Activated effector memory CD4-positive, alpha-beta T cell treated with anti-CD3 and anti-CD28 coated beads, Interleukin-2, amount 50 U/mL, for 16 hours (primary cell): ENCODE measurements around the gene ELL.
A peak's percentile ranks its signal among the peaks of the same experiment; 100 is the strongest.

Experiments used
- DNase-seq: peaks from one replicate; pipeline ENCODE4 v3.0.0-alpha.2; 2020

The ELL gene

GRCh38 chr19:18503971-18504885 is 17.6 kb downstream of the ELL start:
- DNase-seq = no peak

- no peak for DNase-seq
Observed at GRCh38 chr19:18503337-18503970, 18.4 kb downstream of the ELL start.

GRCh38 chr19:18502638-18503294 is 19.1 kb downstream of the ELL start:
- no peak for DNase-seq

- DNase-seq = no peak
Observed at GRCh38 chr19:18502246-18502637, 19.6 kb downstream of the ELL start.

GRCh38 chr19:18501832-18502231 is 20.0 kb downstream of the ELL start:
- no peak for DNase-seq

- DNase-seq = no peak
Observed at GRCh38 chr19:18501351-18501750, 20.5 kb downstream of the ELL start.

GRCh38 chr19:18500799-18501198 is 21.1 kb downstream of the ELL start:
- DNase-seq = no peak

GRCh38 chr19:18500376-18500775 is 21.5 kb downstream of the ELL start:
- DNase-seq = no peak

- DNase-seq = no peak
Observed at GRCh38 chr19:18499055-18499775, 22.7 kb downstream of the ELL start.

- DNase-seq = no peak
Observed at GRCh38 chr19:18496980-18497256, 25.0 kb downstream of the ELL start.

GRCh38 chr19:18496167-18496979 is 25.5 kb downstream of the ELL start:
- peak; percentile 84 for DNase-seq

GRCh38 chr19:18495204-18495911 is 26.5 kb downstream of the ELL start:
- DNase-seq = no peak

GRCh38 chr19:18494267-18494607 is 27.6 kb downstream of the ELL start:
- DNase-seq = no peak

- no peak for DNase-seq
Observed at GRCh38 chr19:18493440-18494266, 28.2 kb downstream of the ELL start.

GRCh38 chr19:18491995-18492953 is 29.6 kb downstream of the ELL start:
- DNase-seq = no peak

GRCh38 chr19:18490728-18491127 is 31.1 kb downstream of the ELL start:
- DNase-seq = no peak

GRCh38 chr19:18489627-18490184 is 32.2 kb downstream of the ELL start:
- no peak for DNase-seq

GRCh38 chr19:18488838-18489626 is 32.8 kb downstream of the ELL start:
- no peak for DNase-seq

- DNase-seq = no peak
Observed at GRCh38 chr19:18488403-18488723, 33.5 kb downstream of the ELL start.
